C4-2B (cell line): Measurements from ENCODE around the gene ANKRD33B.

Source experiments
- H3K27ac ChIP-seq: fragments of 450-650 bp; 2 replicates; pipeline ENCODE4 v1.5.1; 2017
- CTCF ChIP-seq: fragments of 450-650 bp; conservative IDR thresholded peaks from 2 replicates; pipeline ENCODE4 v1.5.1; 2017; ENCODE audit warnings: mild to moderate bottlenecking
- ZFX ChIP-seq: fragments of 450-650 bp; IDR thresholded peaks from 2 replicates; pipeline ENCODE4 v1.6.1; 2017

ANKRD33B gene

DNA sequence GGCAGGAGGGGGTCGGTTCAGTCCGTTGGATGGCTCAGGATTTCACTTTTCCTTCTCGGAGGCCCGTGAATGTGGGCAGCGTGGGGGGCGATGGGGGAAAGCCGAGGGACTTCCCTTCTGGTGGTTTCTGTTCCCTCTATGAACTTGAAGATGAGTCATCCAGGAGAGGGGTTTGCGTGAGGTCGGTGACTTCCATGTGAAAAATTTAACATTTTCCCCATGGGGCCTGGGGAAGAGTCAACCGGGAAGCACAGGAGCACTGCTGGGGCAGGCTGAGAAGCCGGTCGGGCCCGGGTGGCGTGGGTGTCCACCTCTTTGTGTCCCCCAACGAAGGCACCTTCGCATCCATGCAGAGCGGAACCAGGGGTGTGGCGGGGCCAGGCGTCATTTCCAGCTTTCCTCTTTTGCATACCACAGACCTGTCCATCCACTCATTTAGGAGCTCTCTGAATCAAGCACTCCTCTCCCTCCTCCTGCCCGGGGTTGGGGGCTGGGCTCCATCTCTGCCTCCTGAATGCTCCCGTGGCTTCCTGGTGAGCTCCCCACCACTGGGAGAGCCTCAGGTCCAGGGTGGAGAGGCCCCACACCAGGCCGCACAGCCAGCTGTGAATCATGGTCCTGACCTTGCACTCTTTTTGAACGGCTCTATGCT, 68.4 kb downstream of the ANKRD33B start:
- H3K27ac ChIP-seq, result no peak overlapping the region
- TF ChIP-seq CTCF (no peak), ZFX (no peak)

- H3K27ac ChIP-seq, result no peak overlapping the region
- TF ChIP-seq CTCF (no peak), ZFX (no peak)
Measured at GRCh38 chr5:10633271-10634049, 69.6 kb downstream of the ANKRD33B start.

DNA sequence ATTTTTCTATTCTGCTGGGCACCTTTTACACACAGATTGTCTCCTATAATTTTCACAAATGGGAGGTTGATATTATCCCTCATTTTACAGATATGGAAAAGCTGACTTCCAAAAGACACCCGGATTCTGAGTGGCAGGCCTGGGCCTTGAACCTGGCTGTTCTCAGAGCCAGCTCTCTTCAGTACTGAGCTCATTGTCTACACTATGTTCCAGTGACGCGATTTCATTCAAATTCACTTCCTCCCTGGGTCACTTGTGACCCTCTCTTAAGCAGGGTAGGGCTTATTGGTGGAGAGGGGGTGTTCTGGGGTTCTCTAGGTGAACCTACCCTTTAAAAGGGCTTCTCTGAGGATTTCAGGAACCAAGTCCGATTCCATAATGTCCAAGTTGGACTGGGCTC, 70.2 kb downstream of the ANKRD33B start:
- TF ChIP-seq CTCF, result no peak
- no peak for TF ChIP-seq ZFX
- no peak overlapping the region for H3K27ac ChIP-seq

GRCh38 chr5:10634562-10634961, 70.7 kb downstream of the ANKRD33B start:
- no peak for TF ChIP-seq CTCF
- no peak for TF ChIP-seq ZFX
- no peak overlapping the region for H3K27ac ChIP-seq

GRCh38 chr5:10635257-10635866, 71.5 kb downstream of the ANKRD33B start:
- TF ChIP-seq CTCF (no peak), ZFX (no peak)
- H3K27ac ChIP-seq, result no peak overlapping the region

DNA sequence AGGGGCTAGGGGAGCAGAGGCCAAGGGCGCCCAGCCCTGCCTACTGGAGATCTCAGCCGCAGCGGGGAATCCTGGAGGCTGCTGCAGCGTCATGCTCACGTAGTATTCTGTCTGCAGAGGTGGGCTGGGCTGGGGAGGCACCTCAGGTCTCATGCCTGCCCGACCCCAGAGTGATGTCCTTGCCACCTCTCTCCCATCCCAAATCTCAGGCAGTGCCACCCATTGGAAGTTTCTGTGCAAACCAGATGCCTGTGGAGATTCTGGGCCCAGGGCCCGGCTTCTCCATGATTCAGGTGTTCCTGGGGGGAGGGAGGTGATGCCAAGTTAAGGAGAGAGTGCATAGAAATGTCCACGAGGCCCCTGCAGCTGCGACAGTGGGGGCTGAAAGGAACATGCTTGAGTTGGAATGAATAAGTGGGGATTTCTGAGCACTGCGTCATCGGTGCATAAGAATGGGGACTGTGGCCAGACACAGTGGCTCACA, 72.0 kb downstream of the ANKRD33B start:
- TF ChIP-seq CTCF (no peak), ZFX (no peak)
- H3K27ac ChIP-seq, result no peak overlapping the region
